Activated B cell treated with CpG ODN at 0.5 μM for 24 hours (primary cell): Measurements from ENCODE around the gene CLMN. TPM values are rescaled to one million over a fixed set of nuclear protein-coding genes. Genes with fewer than 3 reads are reported as not detected.

Experiments
- ATAC-seq: fragments of 200-7000 bp; cut with Tn5 transposase; one replicate; pipeline ENCODE4 v1.10.0; 2021; ENCODE audit warnings: low read depth, mild to moderate bottlenecking, moderate library complexity
- CTCF ChIA-PET: fragments of 350-600 bp; sonication (Branson Sonifier 250); formaldehyde crosslinking; loops from one replicate; lab custom pipeline; 2021; ENCODE audit warnings: antibody characterized with exemption; lab: Charles Lee
- POLR2A ChIA-PET: fragments of 350-600 bp; sonication (Branson Sonifier 250); formaldehyde crosslinking; loops from one replicate; lab custom pipeline; 2021; ENCODE audit warnings: antibody characterized with exemption; lab: Charles Lee
- DNase-seq: peaks from one replicate; pipeline ENCODE4 v3.0.0; 2022
- H3K27ac Mint-ChIP-seq: one replicate; pipeline ENCODE4 v1.8.0; 2020; ENCODE audit warnings: mixed read lengths
- H3K27me3 Mint-ChIP-seq: one replicate; pipeline ENCODE4 v1.8.0; 2021; ENCODE audit warnings: mixed read lengths
- H3K36me3 Mint-ChIP-seq: one replicate; pipeline ENCODE4 v1.8.0; 2021; ENCODE audit warnings: low read depth, mixed read lengths
- H3K4me1 Mint-ChIP-seq: one replicate; pipeline ENCODE4 v1.8.0; 2021; ENCODE audit warnings: mixed read lengths
- H3K4me3 Mint-ChIP-seq: one replicate; pipeline ENCODE4 v1.8.0; 2020; ENCODE audit warnings: mild to moderate bottlenecking, mixed read lengths
- H3K9me3 Mint-ChIP-seq: one replicate; pipeline ENCODE4 v1.8.0; 2020; ENCODE audit warnings: mixed read lengths
- CTCF ChIP-seq: fragments of 200-600 bp; IDR thresholded peaks from one replicate; pipeline ENCODE4 v1.8.0; 2022; ENCODE audit warnings: antibody characterized with exemption, mild to moderate bottlenecking
- intact Hi-C: fragments of 100-400 bp; cut with micrococcal nuclease; formaldehyde crosslinking; loops from one replicate; pipeline ENCODE4 v1.15.1; 2024
- total RNA-seq: library from RNA; stranded (reverse); gene quantifications from 2 replicates; pipeline ENCODE4 v1.2.3, GENCODE V29; 2022

Gene CLMN
- total RNA-seq, 1 donor from 2014 or later: 23.9 TPM

DNA sequence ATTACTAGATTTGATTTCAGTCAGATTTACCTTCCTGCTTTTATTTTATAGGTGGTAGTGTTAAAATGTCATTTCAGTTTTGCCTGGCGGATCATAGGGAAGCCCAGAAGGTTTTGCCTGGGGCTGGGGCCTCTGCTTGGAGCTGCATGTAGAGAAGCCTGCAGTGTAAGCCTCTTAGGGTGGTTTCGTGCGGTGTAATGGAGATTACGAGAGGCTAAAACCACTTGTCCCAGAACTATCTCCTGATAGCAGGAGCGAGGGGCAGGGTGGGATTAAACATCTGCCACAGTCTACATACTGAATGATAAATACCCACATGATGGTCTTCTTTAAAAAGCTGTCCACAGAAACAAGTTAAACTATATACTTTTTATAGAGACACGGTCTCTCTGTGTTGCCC lies 127.4 kb downstream of the CLMN start:
- Mint-ChIP-seq H3K9me3 (peaks cover 8% of the 10 kb centered on the region), H3K27ac (no peak overlapping the region), H3K36me3 (peaks cover 34% of the 10 kb centered on the region), H3K4me3 (no peak overlapping the region), H3K4me1 (peaks cover 4% of the 10 kb centered on the region), H3K27me3 (no peaks in the 10 kb centered on the region)
- no peak for DNase-seq
- no peak for TF ChIP-seq CTCF
- ChIA-PET CTCF (no interaction called here), POLR2A (no interaction called here)
- no peak for ATAC-seq
- intact Hi-C loops: no loop called here

DNA sequence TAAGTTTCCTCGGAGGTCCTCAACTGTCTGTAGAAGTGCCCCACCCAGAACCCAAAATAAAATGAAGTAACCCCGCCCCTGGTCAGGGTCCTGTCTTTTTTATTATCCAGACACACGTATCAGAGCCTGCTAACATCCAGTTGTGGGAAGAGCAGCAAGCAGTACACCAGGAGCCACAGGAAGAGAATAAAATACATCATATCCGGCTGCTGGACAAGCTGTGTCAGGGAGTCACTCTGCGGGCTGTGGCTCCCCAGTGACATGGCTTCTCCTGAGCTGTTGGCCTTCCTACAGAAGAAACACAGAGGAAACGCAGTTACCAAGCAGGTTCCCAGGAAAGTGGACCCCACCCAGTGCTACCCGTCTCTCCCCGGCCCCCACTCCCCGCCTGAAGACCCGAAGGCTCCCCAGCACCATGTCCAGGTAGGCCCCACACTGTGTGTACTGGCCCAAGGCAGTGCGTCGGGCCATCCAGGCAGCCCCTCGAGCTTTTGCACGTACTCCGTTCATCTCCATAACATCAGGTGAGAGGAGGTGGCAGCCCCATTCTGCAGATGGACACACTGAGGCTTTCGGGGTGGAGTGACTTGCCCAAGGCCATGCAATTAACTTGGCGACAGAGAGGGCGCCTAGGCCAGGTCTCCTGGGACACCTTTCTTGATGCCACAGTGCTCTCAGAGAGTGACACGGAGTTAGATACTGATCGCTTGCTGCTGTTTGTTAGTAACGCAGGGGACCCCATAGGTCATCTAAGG lies 128.1 kb downstream of the CLMN start:
- ChIA-PET POLR2A (no interaction called here), CTCF (no interaction called here)
- Mint-ChIP-seq H3K4me1 (peaks cover 3% of the 10 kb centered on the region), H3K9me3 (peaks cover 8% of the 10 kb centered on the region), H3K4me3 (no peak overlapping the region), H3K27me3 (peaks cover 4% of the 10 kb centered on the region), H3K36me3 (peaks cover 35% of the 10 kb centered on the region), H3K27ac (no peak overlapping the region)
- TF ChIP-seq CTCF: no peak
- DNase-seq (no peak), ATAC-seq (no peak)
- intact Hi-C loops: no loop called here

GRCh38 chr14:95190857-95191256 lies 128.9 kb downstream of the CLMN start:
- DNase-seq (no peak), ATAC-seq (no peak)
- Mint-ChIP-seq H3K4me3 (no peak overlapping the region), H3K27ac (no peak overlapping the region), H3K9me3 (peaks cover 8% of the 10 kb centered on the region), H3K36me3 (peaks cover 35% of the 10 kb centered on the region), H3K4me1 (peaks cover under 1% of the 10 kb centered on the region), H3K27me3 (peaks cover 5% of the 10 kb centered on the region)
- ChIA-PET CTCF (no interaction called here), POLR2A (no interaction called here)
- TF ChIP-seq CTCF: no peak
- intact Hi-C loops: no loop called here

GRCh38 chr14:95190346-95190840 lies 129.3 kb downstream of the CLMN start:
- ChIA-PET CTCF (no interaction called here), POLR2A (no interaction called here)
- H3K9me3 Mint-ChIP-seq: peaks cover 8% of the 10 kb centered on the region
- H3K36me3 Mint-ChIP-seq: peaks cover 35% of the 10 kb centered on the region
- H3K4me1 Mint-ChIP-seq: peaks cover 5% of the 10 kb centered on the region
- DNase-seq: no peak
- no peak for TF ChIP-seq CTCF
- no peak for ATAC-seq
- no peak overlapping the region for H3K27ac Mint-ChIP-seq
- H3K4me3 Mint-ChIP-seq: no peak overlapping the region
- peaks cover 7% of the 10 kb centered on the region for H3K27me3 Mint-ChIP-seq
- intact Hi-C loops: no loop called here

DNA sequence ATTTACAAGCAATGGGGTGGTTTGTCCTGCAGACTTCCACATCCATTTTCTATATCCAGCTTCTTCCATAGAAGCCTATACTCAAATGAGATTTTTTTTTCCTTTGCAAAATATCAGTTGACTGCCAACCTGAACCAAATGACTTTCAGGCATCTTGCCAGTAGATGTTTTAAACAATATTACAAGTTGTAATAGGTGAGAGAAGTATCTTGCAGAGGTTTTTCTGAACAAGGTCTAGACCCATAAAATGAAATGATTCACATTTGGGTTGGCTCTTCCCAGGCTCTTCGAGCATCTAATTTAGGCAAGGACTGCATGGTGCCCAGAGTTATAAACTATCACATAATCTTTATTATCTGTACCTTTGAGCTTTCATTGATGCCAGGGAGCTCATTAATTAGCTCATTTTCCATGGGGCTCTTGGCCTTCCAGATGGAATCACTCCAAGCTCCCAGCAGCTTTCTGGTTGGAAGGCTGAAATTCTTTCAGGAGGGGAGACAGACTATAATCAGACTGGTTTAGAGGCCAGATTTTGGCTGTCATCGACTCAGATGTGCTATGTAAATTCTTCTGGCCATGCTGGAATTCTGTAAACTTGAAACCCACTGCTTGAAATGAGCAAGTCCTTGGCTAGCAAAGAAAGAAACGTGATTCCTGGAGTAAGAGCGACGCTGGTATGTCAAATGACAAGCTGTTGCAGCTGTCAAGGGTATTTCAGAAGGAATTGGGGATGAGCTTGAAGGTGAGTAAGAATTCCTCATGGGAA lies 130.2 kb downstream of the CLMN start:
- intact Hi-C loops: no loop called here
- Mint-ChIP-seq H3K9me3 (peaks cover 8% of the 10 kb centered on the region), H3K27me3 (peaks cover 12% of the 10 kb centered on the region), H3K36me3 (peaks cover 35% of the 10 kb centered on the region), H3K4me3 (no peak overlapping the region), H3K27ac (no peak overlapping the region), H3K4me1 (peaks cover 5% of the 10 kb centered on the region)
- ATAC-seq (no peak), DNase-seq (no peak)
- ChIA-PET CTCF (no interaction called here), POLR2A (no interaction called here)
- no peak for TF ChIP-seq CTCF
